ENCODE results near the gene MIS18BP1. TPM values are rescaled to one million over a fixed set of nuclear protein-coding genes. Genes with fewer than 3 reads are reported as not detected.

MIS18BP1 gene
- total RNA-seq: 23.1 and 35.7 TPM in 2 replicates

DNA sequence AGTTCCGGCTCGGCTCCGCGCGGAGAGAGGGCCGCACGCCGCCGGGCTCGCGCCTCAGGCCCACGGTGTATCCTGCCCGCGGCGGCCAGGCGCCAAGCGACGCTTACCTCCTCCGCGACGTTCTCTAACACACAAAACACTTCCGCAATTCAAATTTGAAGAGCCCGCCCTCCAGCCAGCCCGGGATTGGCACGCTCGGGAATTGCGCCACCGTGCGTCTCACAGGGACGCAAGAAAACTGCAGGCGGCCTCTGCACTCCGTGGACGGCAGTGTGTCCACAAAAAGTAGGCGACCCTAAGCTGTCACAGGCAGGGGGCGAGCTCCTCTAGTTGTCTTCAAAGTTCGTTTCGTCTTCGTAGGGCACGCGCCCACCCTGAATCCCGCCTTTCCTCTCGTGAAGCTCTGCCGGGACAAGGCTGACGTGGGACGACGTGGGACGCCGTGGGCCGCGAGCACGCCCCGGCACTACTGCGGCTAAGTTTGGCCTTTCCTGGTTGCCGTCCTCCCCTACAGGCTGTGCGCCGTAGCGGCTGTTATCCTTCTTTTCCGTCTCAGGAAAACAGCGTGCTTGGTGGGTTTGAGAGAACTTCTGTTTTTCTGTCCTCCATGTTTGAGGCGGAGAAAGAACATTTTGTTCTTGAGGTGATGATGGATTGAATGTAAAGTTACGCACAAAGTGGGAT lies at the start of gene MIS18BP1:
Gene MIS18BP1, minus strand, starts transcription at position 133 of the 684 bp plus-strand sequence. CDS start 5,916 bp downstream, outside the sequence.

Other genes starting within 250 kb of the MIS18BP1 start
- gene PRPF39, start 169.1 kb downstream of the MIS18BP1 start, total RNA-seq: 31.4 and 45.7 TPM in 2 replicates
- 21.1 and 40.5 TPM in 2 replicates for gene FKBP3, start 118.7 kb downstream of the MIS18BP1 start, total RNA-seq
- 7.6 and 12.5 TPM in 2 replicates for gene FANCM, start 117.3 kb downstream of the MIS18BP1 start, total RNA-seq

All from regular cardiac myocyte (primary cell).